HEK293 (cell line): ENCODE results near the gene FXN.

Experiments
- CTCF ChIA-PET: fragments of 350-600 bp; formaldehyde crosslinking; extraction: SDS; loops from one replicate; lab custom pipeline; 2021; ENCODE audit warnings: antibody characterized with exemption; lab: Yijun Ruan, JAX
- POLR2A ChIA-PET: fragments of 300-600 bp; formaldehyde crosslinking; extraction: SDS; loops from one replicate; lab custom pipeline; 2020; ENCODE audit warnings: antibody characterized with exemption, inconsistent platforms; lab: Yijun Ruan, JAX
- H3K27ac ChIP-seq: fragments of 200-500 bp; sonication (Bioruptor generic); 2 replicates; pipeline ENCODE4 v1.5.1; 2014; ENCODE audit warnings: low read depth, low read length, control low read depth, inconsistent platforms; ENCODE audit errors: extremely low read depth
- H3K36me3 ChIP-seq, 2 experiments: fragments of 200-500 bp in 1 of 2; sonication (Bioruptor generic) in 1 of 2; 1 replicate in 1 of 2; 2 replicates in 1 of 2; pipeline ENCODE4 v1.5.1; 2014 to 2017; ENCODE audit warnings: inconsistent platforms in 2 of 2, low read length in 2 of 2; ENCODE audit not compliant: control insufficient read depth in 2 of 2, insufficient read depth in 1 of 2
- H3K4me1 ChIP-seq: fragments of 200-500 bp; sonication (Bioruptor generic); 2 replicates; pipeline ENCODE4 v1.5.1; 2014; ENCODE audit warnings: mild to moderate bottlenecking, low read length, inconsistent platforms; ENCODE audit not compliant: control insufficient read depth, insufficient read depth
- H3K4me3 ChIP-seq: 2 replicates; pipeline ENCODE4 v1.5.1; 2011; ENCODE audit warnings: low read depth, mild to moderate bottlenecking, control low read depth, low read length, moderate library complexity
- H3K9me3 ChIP-seq: fragments of 200-500 bp; sonication (Bioruptor generic); 2 replicates; pipeline ENCODE4 v1.5.1; 2014; ENCODE audit warnings: low read depth, low read length, inconsistent platforms; ENCODE audit not compliant: control insufficient read depth, insufficient read depth
- HOXD13 ChIP-seq: sonication (generic); formaldehyde crosslinking; IDR thresholded peaks from 2 replicates; pipeline ENCODE4 v1.8.0; 2022; ENCODE audit warnings: missing genetic modification reagents, borderline replicate concordance
- IKZF3 ChIP-seq: fragments of 450-650 bp; IDR thresholded peaks from 2 replicates; pipeline ENCODE4 v1.5.0; 2018; ENCODE audit warnings: missing biosample characterization, mild to moderate bottlenecking, missing genetic modification characterization, moderate library complexity
- KLF9 ChIP-seq: fragments of 450-650 bp; formaldehyde crosslinking; IDR thresholded peaks from 2 replicates; pipeline ENCODE4 v1.5.1; 2016; ENCODE audit warnings: missing biosample characterization, missing genetic modification characterization, low read depth
- MEIS1 ChIP-seq: sonication (generic); formaldehyde crosslinking; IDR thresholded peaks from 2 replicates; pipeline ENCODE4 v1.8.1; 2022; ENCODE audit warnings: missing genetic modification reagents, mild to moderate bottlenecking, borderline replicate concordance
- ZBTB21 ChIP-seq: fragments of 450-650 bp; formaldehyde crosslinking; IDR thresholded peaks from 2 replicates; pipeline ENCODE4 v1.5.1; 2017; ENCODE audit warnings: missing biosample characterization, missing genetic modification characterization
- ZFP69B ChIP-seq: fragments of 450-650 bp; formaldehyde crosslinking; IDR thresholded peaks from 2 replicates; pipeline ENCODE4 v1.5.1; 2016; ENCODE audit warnings: missing biosample characterization, missing genetic modification characterization
- ZNF10 ChIP-seq: fragments of 450-650 bp; formaldehyde crosslinking; IDR thresholded peaks from 2 replicates; pipeline ENCODE4 v1.5.1; 2017; ENCODE audit warnings: missing biosample characterization, missing genetic modification characterization
- ZNF114 ChIP-seq: fragments of 450-650 bp; formaldehyde crosslinking; IDR thresholded peaks from 2 replicates; pipeline ENCODE4 v1.5.0; 2017; ENCODE audit warnings: missing biosample characterization, missing genetic modification characterization
- ZNF239 ChIP-seq: fragments of 450-650 bp; formaldehyde crosslinking; IDR thresholded peaks from 2 replicates; pipeline ENCODE4 v1.5.1; 2016; ENCODE audit warnings: missing biosample characterization, missing genetic modification characterization
- ZNF248 ChIP-seq: fragments of 450-650 bp; formaldehyde crosslinking; IDR thresholded peaks from 2 replicates; pipeline ENCODE4 v1.5.1; 2017; ENCODE audit warnings: missing biosample characterization, missing genetic modification characterization
- ZNF324 ChIP-seq: fragments of 450-650 bp; formaldehyde crosslinking; IDR thresholded peaks from 2 replicates; pipeline ENCODE4 v1.5.1; 2016; ENCODE audit warnings: missing biosample characterization, missing genetic modification characterization
- ZNF341 ChIP-seq: fragments of 450-650 bp; formaldehyde crosslinking; IDR thresholded peaks from 2 replicates; pipeline ENCODE4; 2016; ENCODE audit warnings: low read depth, missing biosample characterization, missing genetic modification characterization
- ZNF366 ChIP-seq: fragments of 450-650 bp; formaldehyde crosslinking; conservative IDR thresholded peaks from 2 replicates; pipeline ENCODE4 v1.5.1; 2016; ENCODE audit warnings: missing biosample characterization, missing genetic modification characterization
- ZNF404 ChIP-seq: fragments of 450-650 bp; formaldehyde crosslinking; IDR thresholded peaks from 2 replicates; pipeline ENCODE4 v1.5.1; 2017; ENCODE audit warnings: missing biosample characterization, missing genetic modification characterization
- ZNF548 ChIP-seq: fragments of 450-650 bp; formaldehyde crosslinking; IDR thresholded peaks from 2 replicates; pipeline ENCODE4 v1.5.1; 2016; ENCODE audit warnings: missing biosample characterization, missing genetic modification characterization
- ZNF626 ChIP-seq: fragments of 450-650 bp; sonication (Bioruptor Pico); formaldehyde crosslinking; IDR thresholded peaks from 2 replicates; pipeline ENCODE4 v1.5.1; 2018; ENCODE audit warnings: missing biosample characterization, missing genetic modification characterization, inconsistent platforms
- ZNF768 ChIP-seq: fragments of 450-650 bp; formaldehyde crosslinking; IDR thresholded peaks from 2 replicates; pipeline ENCODE4 v1.5.1; 2018; ENCODE audit warnings: missing biosample characterization, mild to moderate bottlenecking, missing genetic modification characterization
- ZNF791 ChIP-seq: fragments of 450-650 bp; formaldehyde crosslinking; IDR thresholded peaks from 2 replicates; pipeline ENCODE4 v1.5.1; 2016; ENCODE audit warnings: missing biosample characterization, missing genetic modification characterization
- ZNF792 ChIP-seq: fragments of 450-650 bp; formaldehyde crosslinking; IDR thresholded peaks from 2 replicates; pipeline ENCODE4 v1.5.1; 2016; ENCODE audit warnings: missing biosample characterization, missing genetic modification characterization
- ZNF830 ChIP-seq: fragments of 450-650 bp; IDR thresholded peaks from 2 replicates; pipeline ENCODE4 v1.5.0; 2018; ENCODE audit warnings: missing biosample characterization, missing genetic modification characterization, low read depth, mild to moderate bottlenecking, moderate library complexity
- ZXDB ChIP-seq: fragments of 450-650 bp; formaldehyde crosslinking; IDR thresholded peaks from 2 replicates; pipeline ENCODE4 v1.5.1; 2016; ENCODE audit warnings: missing biosample characterization, missing genetic modification characterization
- TF ChIP-seq, protein P1 (sequence below): fragments of 450-650 bp; formaldehyde crosslinking; IDR thresholded peaks from 2 replicates; pipeline ENCODE4 v1.5.1; 2016; ENCODE audit warnings: missing biosample characterization, missing genetic modification characterization
- TF ChIP-seq, protein P2 (sequence below): fragments of 450-650 bp; formaldehyde crosslinking; IDR thresholded peaks from 2 replicates; pipeline ENCODE4 v1.5.1; 2017; ENCODE audit warnings: missing biosample characterization, mild to moderate bottlenecking, missing genetic modification characterization, moderate library complexity
- TF ChIP-seq, protein P3 (sequence below): fragments of 450-650 bp; formaldehyde crosslinking; IDR thresholded peaks from 2 replicates; pipeline ENCODE4 v1.5.1; 2016; ENCODE audit warnings: missing biosample characterization, missing genetic modification characterization
- TF ChIP-seq, protein P4 (sequence below): fragments of 450-650 bp; formaldehyde crosslinking; IDR thresholded peaks from 2 replicates; pipeline ENCODE4 v1.5.1; 2016; ENCODE audit warnings: missing biosample characterization, missing genetic modification characterization
- TF ChIP-seq, protein P5 (sequence below): fragments of 450-650 bp; formaldehyde crosslinking; IDR thresholded peaks from 2 replicates; pipeline ENCODE4 v1.5.1; 2016; ENCODE audit warnings: missing biosample characterization, missing genetic modification characterization
- TF ChIP-seq, protein P6 (sequence below): fragments of 450-650 bp; formaldehyde crosslinking; IDR thresholded peaks from 2 replicates; pipeline ENCODE4 v1.5.1; 2017; ENCODE audit warnings: missing biosample characterization, missing genetic modification characterization
- TF ChIP-seq, protein P7 (sequence below): fragments of 450-650 bp; formaldehyde crosslinking; IDR thresholded peaks from 2 replicates; pipeline ENCODE4 v1.5.1; 2016; ENCODE audit warnings: missing biosample characterization, missing genetic modification characterization

FXN gene

DNA sequence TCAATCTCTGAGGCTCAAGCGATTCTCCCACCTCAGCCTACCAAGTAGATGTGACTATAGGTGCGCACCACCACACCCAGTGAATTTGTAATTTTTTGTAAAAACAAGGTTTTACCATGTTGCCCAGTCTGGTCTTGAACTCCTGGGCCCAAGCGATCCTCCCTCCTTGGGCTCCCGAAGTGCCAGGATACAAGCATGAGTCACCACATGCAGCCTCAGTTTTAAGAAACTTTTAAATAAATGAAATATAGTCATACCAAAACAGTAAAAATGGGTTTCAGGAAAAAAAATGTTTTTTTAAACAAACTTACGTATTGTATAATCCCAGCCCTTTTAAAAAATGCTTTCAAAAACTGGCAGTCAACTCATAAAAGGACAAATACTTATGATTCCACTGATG lies 26.6 kb downstream of the FXN start:
- ChIA-PET CTCF (interaction anchor here (0.7 to 1.5 kb wide), 2 partner anchors 130 to 376 kb away, joined by 3 to 4 read pairs; no protein-coding TSS in a partner anchor), POLR2A (no interaction called here)
- no peaks in the 10 kb centered on the region for H3K9me3 ChIP-seq
- H3K36me3 ChIP-seq = peaks cover 4 to 54% of the 10 kb centered on the region in 2 experiments; a peak in 2 of 3 replicates
- no peak overlapping the region for H3K4me3 ChIP-seq
- no peak overlapping the region for H3K27ac ChIP-seq
- H3K4me1 ChIP-seq = no peaks in the 10 kb centered on the region
- TF ChIP-seq ZNF404 (tag by site-specific recombination) (no peak), ZNF768 (tag by site-specific recombination) (no peak), ZNF626 (tag by site-specific recombination) (no peak), ZNF239 (tag by site-specific recombination) (no peak), ZNF248 (tag by site-specific recombination) (no peak), ZNF792 (no peak), ZNF10 (tag by site-specific recombination) (no peak), ZNF791 (no peak), HOXD13 (CRISPR knock-in tag) (no peak), ZNF548 (tag by site-specific recombination) (no peak), ZNF830 (no peak), ZNF324 (tag by site-specific recombination) (no peak), ZNF341 (no peak)
- TF ChIP-seq, protein P1, sequence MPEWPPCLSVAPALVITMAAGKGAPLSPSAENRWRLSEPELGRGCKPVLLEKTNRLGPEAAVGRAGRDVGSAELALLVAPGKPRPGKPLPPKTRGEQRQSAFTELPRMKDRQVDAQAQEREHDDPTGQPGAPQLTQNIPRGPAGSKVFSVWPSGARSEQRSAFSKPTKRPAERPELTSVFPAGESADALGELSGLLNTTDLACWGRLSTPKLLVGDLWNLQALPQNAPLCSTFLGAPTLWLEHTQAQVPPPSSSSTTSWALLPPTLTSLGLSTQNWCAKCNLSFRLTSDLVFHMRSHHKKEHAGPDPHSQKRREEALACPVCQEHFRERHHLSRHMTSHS = no peak
- TF ChIP-seq, protein P2, sequence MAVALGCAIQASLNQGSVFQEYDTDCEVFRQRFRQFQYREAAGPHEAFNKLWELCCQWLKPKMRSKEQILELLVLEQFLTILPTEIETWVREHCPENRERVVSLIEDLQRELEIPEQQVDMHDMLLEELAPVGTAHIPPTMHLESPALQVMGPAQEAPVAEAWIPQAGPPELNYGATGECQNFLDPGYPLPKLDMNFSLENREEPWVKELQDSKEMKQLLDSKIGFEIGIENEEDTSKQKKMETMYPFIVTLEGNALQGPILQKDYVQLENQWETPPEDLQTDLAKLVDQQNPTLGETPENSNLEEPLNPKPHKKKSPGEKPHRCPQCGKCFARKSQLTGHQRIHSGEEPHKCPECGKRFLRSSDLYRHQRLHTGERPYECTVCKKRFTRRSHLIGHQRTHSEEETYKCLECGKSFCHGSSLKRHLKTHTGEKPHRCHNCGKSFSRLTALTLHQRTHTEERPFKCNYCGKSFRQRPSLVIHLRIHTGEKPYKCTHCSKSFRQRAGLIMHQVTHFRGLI = no peak
- TF ChIP-seq, protein P3, sequence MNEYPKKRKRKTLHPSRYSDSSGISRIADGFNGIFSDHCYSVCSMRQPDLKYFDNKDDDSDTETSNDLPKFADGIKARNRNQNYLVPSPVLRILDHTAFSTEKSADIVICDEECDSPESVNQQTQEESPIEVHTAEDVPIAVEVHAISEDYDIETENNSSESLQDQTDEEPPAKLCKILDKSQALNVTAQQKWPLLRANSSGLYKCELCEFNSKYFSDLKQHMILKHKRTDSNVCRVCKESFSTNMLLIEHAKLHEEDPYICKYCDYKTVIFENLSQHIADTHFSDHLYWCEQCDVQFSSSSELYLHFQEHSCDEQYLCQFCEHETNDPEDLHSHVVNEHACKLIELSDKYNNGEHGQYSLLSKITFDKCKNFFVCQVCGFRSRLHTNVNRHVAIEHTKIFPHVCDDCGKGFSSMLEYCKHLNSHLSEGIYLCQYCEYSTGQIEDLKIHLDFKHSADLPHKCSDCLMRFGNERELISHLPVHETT (tag by site-specific recombination) = no peak
- TF ChIP-seq, protein P4, sequence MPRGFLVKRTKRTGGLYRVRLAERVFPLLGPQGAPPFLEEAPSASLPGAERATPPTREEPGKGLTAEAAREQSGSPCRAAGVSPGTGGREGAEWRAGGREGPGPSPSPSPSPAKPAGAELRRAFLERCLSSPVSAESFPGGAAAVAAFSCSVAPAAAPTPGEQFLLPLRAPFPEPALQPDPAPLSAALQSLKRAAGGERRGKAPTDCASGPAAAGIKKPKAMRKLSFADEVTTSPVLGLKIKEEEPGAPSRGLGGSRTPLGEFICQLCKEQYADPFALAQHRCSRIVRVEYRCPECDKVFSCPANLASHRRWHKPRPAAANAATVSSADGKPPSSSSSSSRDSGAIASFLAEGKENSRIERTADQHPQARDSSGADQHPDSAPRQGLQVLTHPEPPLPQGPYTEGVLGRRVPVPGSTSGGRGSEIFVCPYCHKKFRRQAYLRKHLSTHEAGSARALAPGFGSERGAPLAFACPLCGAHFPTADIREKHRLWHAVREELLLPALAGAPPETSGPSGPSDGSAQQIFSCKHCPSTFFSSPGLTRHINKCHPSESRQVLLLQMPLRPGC (tag by site-specific recombination) = no peak
- TF ChIP-seq, protein P5, sequence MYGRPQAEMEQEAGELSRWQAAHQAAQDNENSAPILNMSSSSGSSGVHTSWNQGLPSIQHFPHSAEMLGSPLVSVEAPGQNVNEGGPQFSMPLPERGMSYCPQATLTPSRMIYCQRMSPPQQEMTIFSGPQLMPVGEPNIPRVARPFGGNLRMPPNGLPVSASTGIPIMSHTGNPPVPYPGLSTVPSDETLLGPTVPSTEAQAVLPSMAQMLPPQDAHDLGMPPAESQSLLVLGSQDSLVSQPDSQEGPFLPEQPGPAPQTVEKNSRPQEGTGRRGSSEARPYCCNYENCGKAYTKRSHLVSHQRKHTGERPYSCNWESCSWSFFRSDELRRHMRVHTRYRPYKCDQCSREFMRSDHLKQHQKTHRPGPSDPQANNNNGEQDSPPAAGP (tag by site-specific recombination) = no peak
- TF ChIP-seq, protein P6, sequence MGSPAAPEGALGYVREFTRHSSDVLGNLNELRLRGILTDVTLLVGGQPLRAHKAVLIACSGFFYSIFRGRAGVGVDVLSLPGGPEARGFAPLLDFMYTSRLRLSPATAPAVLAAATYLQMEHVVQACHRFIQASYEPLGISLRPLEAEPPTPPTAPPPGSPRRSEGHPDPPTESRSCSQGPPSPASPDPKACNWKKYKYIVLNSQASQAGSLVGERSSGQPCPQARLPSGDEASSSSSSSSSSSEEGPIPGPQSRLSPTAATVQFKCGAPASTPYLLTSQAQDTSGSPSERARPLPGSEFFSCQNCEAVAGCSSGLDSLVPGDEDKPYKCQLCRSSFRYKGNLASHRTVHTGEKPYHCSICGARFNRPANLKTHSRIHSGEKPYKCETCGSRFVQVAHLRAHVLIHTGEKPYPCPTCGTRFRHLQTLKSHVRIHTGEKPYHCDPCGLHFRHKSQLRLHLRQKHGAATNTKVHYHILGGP (tag by site-specific recombination) = no peak

DNA sequence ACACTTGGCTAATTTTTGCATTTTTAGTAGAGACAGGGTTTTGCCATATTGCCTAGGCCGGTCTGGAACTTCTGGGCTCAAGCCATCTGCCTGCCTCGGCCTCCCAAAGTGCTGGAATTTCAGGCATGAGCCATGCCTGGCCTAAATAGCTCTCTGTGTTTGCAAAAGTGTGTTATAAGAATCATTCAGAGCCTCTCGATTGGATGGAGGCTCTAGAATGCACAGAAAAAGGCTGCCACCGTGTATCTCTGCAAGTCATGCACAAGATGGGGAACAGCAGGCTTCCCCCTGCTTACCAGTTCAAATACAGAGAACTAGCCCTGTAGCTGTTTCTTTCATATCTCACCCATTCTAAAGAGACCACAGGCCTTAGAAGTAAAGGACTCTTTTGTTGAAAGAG lies 28.3 kb downstream of the FXN start:
- no peak overlapping the region for H3K4me3 ChIP-seq
- ChIA-PET CTCF (interaction anchor here (0.6 kb wide), 3 partner anchors 207 to 260 kb away, joined by 3 read pairs; no protein-coding TSS in a partner anchor), POLR2A (no interaction called here)
- H3K9me3 ChIP-seq = no peaks in the 10 kb centered on the region
- H3K27ac ChIP-seq = no peak overlapping the region
- peaks cover 4 to 59% of the 10 kb centered on the region in 2 experiments; a peak in 2 of 3 replicates for H3K36me3 ChIP-seq
- no peaks in the 10 kb centered on the region for H3K4me1 ChIP-seq
- TF ChIP-seq ZXDB (no peak), ZNF114 (tag by site-specific recombination) (no peak), ZBTB21 (tag by site-specific recombination) (no peak), IKZF3 (no peak), MEIS1 (CRISPR knock-in tag) (no peak), ZNF366 (tag by site-specific recombination) (no peak), KLF9 (tag by site-specific recombination) (no peak), ZFP69B (tag by site-specific recombination) (no peak)
- TF ChIP-seq, protein P7, sequence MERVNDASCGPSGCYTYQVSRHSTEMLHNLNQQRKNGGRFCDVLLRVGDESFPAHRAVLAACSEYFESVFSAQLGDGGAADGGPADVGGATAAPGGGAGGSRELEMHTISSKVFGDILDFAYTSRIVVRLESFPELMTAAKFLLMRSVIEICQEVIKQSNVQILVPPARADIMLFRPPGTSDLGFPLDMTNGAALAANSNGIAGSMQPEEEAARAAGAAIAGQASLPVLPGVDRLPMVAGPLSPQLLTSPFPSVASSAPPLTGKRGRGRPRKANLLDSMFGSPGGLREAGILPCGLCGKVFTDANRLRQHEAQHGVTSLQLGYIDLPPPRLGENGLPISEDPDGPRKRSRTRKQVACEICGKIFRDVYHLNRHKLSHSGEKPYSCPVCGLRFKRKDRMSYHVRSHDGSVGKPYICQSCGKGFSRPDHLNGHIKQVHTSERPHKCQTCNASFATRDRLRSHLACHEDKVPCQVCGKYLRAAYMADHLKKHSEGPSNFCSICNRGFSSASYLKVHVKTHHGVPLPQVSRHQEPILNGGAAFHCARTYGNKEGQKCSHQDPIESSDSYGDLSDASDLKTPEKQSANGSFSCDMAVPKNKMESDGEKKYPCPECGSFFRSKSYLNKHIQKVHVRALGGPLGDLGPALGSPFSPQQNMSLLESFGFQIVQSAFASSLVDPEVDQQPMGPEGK (tag by site-specific recombination) = no peak
